GM19397 (cell line): ENCODE results near the gene LRP1B.

Experiments used
- ATAC-seq: cut with Tn5 transposase; IDR thresholded peaks from one replicate; pipeline ENCODE4 v1.9.1; 2021; ENCODE audit warnings: mild to moderate bottlenecking, moderate library complexity; ENCODE audit not compliant: unreplicated experiment

Gene LRP1B

GRCh38 chr2:142131010-142131669, at the start of gene LRP1B:
LRP1B (minus strand) TSS chr2:142131016; CDS start chr2:142130729, 287 bp downstream.
- ATAC-seq = peak; percentile 63

DNA sequence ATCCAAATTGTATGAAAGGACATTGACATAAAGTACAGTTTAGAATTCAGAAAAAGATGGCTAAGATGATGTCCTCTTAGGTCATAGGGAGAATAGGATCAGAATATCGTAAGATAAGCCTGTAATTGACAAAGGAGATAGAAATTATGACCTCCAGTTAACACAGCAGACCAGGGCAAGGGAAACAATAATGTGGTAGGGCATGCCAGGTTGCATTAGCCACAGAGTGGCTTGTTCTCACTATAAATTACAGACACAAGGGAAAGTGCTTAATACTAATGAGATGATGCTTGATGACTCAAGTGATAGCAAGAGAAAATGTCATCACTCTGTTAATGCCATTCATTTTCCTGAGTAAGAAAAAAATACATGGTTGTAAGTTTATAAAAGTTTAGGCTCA, 48.9 kb upstream of the LRP1B start:
- no peak for ATAC-seq

DNA sequence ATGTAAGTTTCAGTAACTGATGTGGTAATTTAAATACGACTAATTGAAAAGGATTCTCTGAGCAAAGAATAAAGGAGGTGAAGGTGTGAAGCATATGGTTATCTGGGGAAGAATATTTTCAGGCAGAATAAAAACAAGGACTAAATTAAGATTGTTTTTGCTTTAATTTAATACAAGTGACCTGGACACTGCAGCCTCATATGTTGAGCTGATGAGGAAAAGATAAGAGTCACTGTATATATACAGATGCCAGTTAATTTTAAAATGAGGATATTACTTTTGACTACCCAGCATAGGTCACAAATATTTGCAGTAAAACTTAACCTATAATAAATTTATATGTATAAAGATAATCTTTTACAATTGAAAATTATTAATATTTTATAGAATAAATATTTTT, 47.8 kb upstream of the LRP1B start:
- no peak for ATAC-seq

DNA sequence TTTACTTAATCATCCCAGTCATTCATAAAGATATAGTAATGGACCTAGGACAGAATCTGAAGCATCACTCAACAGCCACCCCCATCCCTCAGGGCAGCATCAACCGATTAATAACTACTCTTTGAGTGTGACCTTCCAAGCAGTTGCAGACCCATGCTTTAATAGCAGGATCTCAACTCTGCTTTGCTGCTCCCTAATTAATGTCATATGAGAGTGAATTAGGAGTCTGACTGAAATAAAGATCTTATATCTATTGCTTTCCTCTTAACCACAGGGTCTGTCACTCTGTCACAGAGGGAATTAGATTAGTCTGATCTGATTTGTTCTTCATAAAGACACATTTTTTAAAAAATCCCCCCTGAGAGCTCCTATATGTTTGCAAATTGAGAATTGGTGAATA, 46.1 kb upstream of the LRP1B start:
- no peak for ATAC-seq

DNA sequence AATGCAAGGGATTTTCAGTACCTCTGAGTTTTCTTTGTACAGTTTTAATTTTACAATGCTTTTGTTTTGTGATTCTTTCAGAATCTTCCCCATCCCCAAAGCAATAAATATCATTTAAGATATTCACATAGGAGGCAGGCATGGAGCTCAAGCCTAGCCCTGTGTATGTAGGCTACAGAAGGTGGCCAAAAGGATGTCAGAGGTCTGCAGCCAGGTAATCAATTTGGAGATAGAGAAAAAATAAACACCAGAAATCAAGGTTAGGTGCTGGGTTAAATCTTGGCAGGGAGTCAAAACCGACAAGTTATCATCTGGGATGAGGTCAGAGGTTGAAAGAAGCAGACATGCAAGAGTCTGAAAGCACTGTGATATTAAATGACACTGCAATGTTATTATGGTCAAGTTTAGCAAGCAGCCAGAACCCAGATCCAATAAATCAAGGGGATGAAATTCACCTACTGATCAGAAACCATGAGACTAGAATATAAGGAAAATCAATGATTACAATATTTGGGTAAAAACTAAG, 45.1 kb upstream of the LRP1B start:
- ATAC-seq = no peak

- no peak for ATAC-seq
Observed at GRCh38 chr2:142174176-142174575, 43.4 kb upstream of the LRP1B start.

GRCh38 chr2:142170847-142171246, 40.0 kb upstream of the LRP1B start:
- ATAC-seq = no peak

DNA sequence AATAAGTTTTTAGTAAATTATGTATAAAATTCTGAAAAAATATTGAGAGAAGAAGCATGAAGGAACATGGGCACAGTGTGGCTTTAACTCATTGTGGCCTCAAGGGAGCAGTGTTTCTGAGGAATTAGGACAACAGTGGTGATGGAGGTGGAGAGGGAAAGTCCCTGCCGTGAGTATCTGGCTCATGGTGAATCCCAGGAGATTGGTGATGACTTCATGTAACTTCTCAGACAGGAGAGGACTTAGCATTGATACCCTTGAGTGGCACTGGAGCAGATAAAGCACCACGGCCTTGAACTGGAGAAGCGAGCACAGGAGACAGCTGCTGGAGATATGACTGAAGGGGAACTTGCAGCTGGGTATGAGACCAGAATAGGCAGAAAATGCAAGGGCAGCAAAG, 35.0 kb upstream of the LRP1B start:
- peak; percentile 94 for ATAC-seq

DNA sequence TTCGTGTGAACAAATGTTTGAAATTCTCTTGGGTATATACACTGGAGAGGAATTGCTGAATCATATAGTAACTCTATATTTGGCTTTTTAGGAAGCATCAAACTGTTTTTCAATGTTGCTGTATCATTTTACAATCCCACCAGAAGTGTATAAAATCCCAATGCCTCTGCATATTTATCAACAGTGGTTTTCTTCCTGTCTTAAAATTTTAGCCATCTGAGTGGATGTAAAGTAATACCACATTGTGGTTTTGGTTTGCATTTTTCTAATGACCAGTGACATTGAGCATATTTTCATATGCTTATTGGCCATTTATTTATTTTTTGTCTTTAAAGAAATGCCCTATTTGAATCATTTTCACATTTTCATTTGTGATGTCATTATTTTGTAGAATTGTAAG, 22.8 kb upstream of the LRP1B start:
- ATAC-seq = no peak

- ATAC-seq = no peak
Observed at GRCh38 chr2:142150453-142150852, 19.6 kb upstream of the LRP1B start.

DNA sequence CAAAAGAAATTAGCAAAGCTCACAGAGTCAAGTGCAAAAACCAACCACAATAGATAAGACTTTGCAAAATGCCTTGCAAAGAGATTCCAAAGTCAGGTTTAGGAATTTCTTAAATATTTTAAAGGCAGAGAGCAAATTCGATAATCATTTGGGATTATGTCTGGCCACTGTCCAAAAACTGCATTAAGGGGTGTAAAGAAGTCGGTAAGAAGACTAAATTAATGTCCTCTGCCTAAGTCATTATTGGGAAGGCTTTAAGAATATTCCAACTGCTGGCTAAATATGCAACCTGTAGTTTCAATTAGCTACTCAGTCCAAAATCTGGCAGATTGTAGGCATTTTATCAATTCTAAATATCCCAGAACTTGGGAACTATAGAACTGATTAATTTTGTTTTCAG, 13.7 kb upstream of the LRP1B start:
- ATAC-seq = no peak

GRCh38 chr2:142142595-142142994, 11.8 kb upstream of the LRP1B start:
- no peak for ATAC-seq

DNA sequence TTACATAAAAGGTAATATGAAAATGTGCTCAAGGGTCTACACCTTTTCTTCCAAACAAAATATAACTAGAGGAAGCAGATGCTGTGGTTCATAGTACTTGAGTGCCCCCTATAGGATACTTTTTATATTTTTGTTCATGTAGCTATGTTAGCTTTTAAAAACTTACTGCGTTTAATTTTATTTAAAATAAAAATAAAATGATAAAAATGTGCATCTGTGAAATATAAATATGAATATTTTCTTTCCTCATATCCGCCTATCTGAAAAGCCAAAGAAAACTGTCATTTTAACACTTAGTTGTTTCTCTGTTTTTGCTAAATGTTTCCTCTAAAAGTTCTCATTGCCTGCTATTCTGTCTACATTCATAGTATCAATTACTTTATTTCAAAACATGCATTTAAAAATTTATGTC, 9.6 kb upstream of the LRP1B start:
- ATAC-seq = no peak

- ATAC-seq = no peak
Observed at GRCh38 chr2:142139384-142139783, 8.6 kb upstream of the LRP1B start.

- ATAC-seq = no peak
Observed at GRCh38 chr2:142136571-142136970, 5.8 kb upstream of the LRP1B start.

DNA sequence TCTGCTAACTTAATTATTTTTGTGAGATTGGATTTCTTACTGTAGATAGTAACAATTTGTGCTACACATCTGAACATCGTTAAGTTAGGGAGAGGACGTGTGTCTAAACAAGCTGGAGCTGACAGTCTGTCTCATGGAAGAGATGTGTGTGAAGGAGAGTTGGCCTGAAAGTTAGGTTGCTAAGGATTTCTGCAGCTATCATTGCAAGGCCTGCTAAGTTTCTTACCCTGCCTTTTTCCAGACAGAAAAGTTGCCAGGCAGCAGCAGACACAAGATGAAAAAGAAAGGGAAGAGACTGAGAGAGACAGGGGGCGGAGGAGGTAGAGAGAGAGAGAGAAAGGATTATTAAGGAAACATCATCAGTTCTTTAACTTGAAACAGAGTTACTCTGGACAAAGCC, 4.1 kb upstream of the LRP1B start:
- ATAC-seq = no peak

- ATAC-seq = peak; percentile 52
Observed at GRCh38 chr2:142130111-142131009, 456 bp downstream of the LRP1B start.

- ATAC-seq = no peak
Observed at GRCh38 chr2:142128105-142128504, 2.7 kb downstream of the LRP1B start.

DNA sequence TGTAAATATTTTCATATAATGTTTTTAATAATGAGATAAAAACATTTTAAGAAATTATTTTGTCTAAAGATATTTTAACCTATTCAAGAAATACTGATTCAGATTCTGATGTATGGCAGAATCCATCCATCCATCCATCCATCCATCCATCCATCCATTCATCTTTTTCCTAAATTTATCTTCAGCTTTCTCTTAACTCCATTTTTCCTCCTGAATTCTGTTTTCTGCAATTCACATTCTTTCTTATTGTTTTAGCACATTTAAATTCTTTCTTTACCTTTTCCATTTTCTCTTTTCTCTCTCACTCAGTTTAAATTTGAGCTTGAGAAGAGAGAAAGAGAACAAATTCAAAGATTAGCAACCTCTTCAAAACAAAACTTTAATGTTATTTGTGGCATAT, 3.6 kb downstream of the LRP1B start:
- ATAC-seq = no peak

GRCh38 chr2:142124706-142125105, 6.1 kb downstream of the LRP1B start:
- no peak for ATAC-seq

GRCh38 chr2:142119347-142119746, 11.5 kb downstream of the LRP1B start:
- ATAC-seq = no peak

DNA sequence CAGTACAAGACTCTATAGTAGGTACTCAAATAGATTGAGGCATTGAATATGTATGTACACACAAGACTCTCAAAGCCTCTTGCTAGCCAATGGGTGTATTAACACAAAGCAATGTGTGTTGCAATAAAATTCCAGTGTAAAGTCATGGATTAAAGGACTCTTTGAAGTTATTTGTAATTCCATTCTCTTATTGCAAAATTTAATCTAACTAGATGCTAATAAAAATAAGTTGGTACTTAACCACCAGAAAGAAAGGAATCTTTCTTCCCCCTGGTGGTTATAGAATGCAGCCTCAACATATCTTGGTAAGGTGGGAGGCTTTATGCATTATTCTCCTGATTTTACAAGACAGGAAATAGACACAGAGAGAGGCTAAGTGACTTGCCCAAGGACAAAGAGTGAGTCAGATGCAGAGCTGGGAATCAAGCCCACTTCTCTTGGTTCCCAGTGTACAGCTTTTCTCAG, 18.0 kb downstream of the LRP1B start:
- no peak for ATAC-seq
